ENCODE measurements around the gene MRFAP1. TPM values are rescaled to one million over a fixed set of nuclear protein-coding genes. Genes with fewer than 3 reads are reported as not detected.
A peak's percentile ranks its signal among the peaks of the same experiment; 100 is the strongest.

MRFAP1 gene
- total RNA-seq, 1 donor from 2014 or later, result 226 TPM

DNA sequence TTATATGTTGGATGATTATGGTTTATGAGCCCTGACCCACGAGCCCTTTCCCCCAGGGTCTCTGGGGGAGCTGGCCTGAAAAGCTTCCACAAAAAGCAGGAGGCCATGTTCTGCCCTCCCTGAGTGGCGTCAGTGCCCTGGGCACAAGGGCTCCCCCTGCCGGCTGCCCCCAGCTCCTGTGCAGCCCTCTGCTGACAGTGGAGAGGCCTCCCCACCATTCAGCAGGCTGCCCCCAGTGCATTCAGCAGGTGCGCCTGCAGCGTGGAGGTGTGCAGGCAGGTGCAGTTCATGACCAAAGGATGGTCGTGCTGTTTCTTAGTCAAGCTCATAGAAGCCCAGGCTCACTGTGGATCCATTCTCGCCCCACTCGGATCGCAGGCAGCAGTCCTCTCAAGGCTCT is 40.7 kb downstream of the MRFAP1 start:
- DNase-seq (no peak), ATAC-seq (no peak)
- intact Hi-C loops (cut with micrococcal nuclease), result no loop called here

DNA sequence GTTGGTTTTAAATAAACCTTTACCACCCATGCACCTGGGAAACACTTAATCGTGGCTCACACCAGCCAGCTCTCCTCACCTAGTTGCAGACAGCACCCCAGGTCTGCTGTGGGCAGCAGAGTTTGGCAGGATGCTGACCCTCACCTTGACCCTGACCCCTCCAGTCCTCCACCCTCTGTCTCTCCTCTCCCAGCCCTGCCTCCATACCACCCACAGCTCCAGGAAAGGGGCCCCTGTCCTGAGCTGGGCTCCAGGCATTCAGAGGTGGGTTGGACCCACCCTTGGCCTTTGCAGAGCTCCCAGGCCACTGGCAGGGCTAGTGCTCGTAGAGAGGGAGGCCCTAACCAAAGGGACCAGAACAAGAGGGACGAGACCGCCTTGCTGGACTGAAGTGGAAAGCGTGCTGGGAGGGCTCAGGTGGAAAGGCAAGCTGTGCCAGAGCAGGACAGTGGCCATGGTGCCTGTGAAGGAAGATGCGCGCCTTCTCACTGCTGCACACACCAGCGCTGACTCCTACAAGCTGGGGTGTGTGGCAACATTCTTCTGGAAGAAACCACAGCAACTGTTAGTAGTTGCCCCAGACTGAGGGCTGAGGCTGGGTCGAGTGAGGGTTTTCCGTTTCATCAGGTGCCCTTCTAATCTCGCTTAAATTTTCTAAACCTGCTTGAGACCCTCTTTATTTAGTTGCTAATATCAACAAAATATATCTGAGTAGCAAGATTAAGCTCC is 42.5 kb downstream of the MRFAP1 start:
- intact Hi-C loops (cut with micrococcal nuclease), result no loop called here
- ATAC-seq (no peak), DNase-seq (no peak)

DNA sequence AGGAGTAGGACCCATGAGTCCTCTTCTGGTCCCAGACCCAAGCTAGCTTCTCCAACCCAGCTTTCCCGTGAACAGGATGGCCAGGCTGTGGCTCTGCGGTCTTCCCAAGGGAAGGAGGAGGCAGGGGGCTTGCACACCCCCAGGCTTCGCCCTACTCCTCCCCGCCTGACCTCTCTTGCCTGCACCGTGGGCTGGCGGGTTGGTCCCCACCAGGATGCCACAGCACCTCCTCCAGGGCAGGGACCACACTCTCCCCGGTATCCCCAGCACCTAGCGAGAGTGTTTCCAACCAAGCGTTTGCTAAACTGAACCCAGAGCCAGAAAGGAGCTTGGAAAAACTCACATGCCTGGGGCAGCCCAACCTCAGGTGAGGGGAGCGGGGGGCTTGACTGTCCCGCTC is 44.2 kb downstream of the MRFAP1 start:
- intact Hi-C loops (cut with micrococcal nuclease), result no loop called here
- ATAC-seq (no peak), DNase-seq (no peak)

DNA sequence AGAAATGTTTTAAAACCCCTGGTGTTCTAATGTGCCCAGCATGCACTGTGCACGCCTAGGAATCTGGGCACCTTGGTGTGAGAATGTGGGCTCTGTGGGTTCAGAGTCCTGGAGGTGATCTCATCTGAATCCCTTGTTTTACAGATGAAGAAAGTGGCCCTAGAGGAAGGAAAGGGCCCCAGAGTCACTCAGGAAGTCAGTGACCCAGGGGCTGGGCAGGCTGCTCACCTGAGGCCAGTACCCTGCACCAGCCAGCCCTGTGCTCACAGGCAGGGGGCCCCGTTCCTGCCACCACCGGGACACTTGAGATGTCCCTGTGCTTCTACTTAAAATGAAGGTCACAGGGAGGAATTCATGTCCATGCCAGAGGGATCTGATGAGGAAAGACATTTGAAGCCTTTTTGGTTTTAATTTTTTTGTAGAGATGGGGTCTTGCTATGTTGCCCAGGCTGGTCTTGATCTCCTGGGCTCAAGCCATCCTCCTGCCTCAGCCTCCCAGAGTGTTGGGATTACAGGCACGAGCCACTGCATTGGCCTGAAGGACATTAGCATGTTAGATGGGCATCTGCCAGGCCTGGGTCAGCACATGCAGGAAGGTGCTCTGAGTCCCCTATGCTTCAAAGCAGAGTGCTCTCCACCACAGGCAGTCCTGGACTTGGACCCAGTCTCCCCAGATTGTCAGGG is 45.8 kb downstream of the MRFAP1 start:
- DNase-seq (no peak), ATAC-seq (no peak)
- intact Hi-C loops (cut with micrococcal nuclease), result no loop called here

DNA sequence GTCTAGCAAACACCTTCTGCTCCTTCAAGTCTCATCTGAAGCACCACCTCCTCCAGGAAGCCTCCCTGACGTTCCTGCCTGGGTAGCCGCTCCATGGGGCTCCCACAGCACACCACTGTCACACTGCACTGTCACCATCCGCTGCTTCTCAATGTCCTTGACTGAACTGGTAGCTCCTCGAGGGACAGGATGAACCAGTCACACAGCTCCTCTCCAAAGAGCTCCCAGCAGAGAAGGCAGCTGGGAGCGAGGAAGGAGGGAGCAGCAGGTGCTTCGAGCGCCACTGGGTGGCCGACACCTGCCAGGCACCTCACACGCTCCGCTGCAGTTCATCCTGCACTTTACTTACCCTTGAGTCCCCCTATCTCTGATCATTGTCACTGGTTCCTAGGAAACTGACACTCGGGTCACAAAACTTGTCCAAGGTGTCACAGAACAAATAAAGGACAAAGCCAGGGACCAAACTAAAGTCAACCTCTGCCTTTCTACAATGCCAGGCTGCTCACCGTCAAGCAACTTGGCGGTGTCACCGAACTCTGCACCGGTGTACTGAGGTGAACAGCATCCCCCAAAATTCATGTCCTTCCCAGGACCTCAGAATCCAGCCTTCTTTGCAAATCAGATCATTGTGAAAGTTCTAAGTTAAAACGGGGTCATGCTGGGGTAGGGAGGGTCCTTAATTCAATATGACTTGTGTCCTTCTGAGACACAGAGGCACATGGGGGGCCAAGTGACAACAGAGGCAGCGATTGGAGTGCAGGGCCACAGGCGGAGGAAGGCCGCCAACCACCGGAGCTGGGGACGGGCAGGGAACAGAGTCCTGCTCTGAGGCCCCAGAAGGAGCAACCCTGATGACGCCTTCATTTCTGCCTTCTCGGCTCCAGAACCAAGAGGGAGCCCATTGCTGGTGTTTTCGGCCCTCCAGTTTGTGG is 47.7 kb downstream of the MRFAP1 start:
- DNase-seq (no peak), ATAC-seq (no peak)
- intact Hi-C loops (cut with micrococcal nuclease), result no loop called here

DNA sequence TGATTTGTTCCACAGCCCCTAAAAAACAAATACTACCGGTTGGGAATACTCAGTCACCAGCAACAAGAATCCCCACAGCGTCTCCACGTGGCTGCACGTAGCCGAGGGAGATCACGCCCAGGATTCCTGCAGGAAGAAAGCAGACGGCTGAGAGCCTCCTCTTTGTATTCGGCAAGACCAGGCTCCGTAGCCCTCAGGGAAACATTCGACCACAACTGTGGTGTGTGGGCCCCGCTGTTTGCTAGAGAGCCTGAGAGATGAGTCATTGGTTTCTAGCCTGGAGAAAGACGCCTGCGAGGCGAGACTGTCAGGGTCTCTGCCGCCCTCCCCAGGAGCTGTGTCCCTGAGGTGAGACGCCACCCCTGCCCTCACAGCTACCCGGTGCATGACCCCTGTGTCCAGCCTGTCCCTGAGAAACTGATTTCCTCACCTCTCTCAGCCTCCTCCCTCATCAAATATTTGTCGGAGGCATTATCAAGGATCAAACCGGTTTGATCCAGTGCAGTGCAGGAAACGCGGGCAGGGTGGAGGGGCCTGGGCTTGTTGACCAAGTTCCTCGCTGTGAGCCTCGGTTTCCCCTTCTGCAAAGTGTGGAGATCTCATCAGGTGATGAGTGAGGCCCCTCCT is 48.5 kb downstream of the MRFAP1 start:
- peak; percentile 44 for ATAC-seq
- peak; percentile 48 for DNase-seq
- intact Hi-C loops (cut with micrococcal nuclease), result no loop called here

DNA sequence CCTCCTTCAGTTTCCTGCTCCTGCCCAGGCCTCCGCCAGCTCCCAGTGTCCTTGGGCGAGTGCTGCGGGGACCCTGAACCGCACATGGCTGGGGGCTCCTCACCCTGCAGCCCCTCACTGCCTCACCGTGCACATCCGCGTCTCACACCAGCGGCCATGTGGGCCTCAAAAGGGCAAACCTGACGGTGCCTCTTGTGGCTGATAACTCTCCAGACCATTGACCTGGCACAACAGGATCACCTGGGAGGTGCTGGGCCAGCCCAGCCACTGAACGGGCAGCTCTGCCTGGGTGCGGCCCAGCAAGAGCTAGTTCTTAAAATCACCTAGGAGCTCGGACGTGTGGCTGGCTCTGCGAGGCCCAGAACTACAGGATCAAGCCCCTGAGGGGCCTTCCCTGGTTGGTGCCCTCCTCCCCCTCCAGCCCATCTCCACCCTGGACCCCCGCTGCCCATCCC is 49.0 kb downstream of the MRFAP1 start:
- ATAC-seq (no peak), DNase-seq (no peak)
- intact Hi-C loops (cut with micrococcal nuclease), result no loop called here

Other genes with a start within 250 kb of the MRFAP1 start
- 8.6 TPM for gene PPP2R2C, start 168.1 kb upstream of the MRFAP1 start, total RNA-seq
- gene MAN2B2, start 65.5 kb upstream of the MRFAP1 start, total RNA-seq, result 17.7 TPM
- 1.1 TPM for gene S100P, start 53.2 kb downstream of the MRFAP1 start, total RNA-seq
- 42.9 TPM for gene MRFAP1L1, start 69.2 kb downstream of the MRFAP1 start, total RNA-seq
- gene BLOC1S4, start 75.5 kb downstream of the MRFAP1 start, total RNA-seq, result 7.3 TPM
- 79.8 TPM for gene KIAA0232, start 142.0 kb downstream of the MRFAP1 start, total RNA-seq